Ovary (tissue), 3 donors: ENCODE results near the gene BRCA1.

ENCODE experiments used
- EP300 ChIP-seq: sonication (generic); formaldehyde crosslinking; IDR thresholded peaks from one replicate; pipeline ENCODE4 v1.6.1; 2017; ENCODE audit warnings: antibody characterized with exemption
- POLR2A ChIP-seq: fragments of 450-650 bp; IDR thresholded peaks from one replicate; pipeline ENCODE4 v1.6.1; 2017; ENCODE audit warnings: antibody characterized with exemption, mild to moderate bottlenecking, moderate library complexity
- TF ChIP-seq, protein P1 (sequence below), 3 donors: fragments of 450-650 bp in 2 of 3; fragments of 200-600 bp in 1 of 3; IDR thresholded peaks; one replicate each; pipeline versions ENCODE4 v1.5.1 to v1.8.0; 2016 to 2022; ENCODE audit warnings: antibody characterized with exemption in 3 of 3, mild to moderate bottlenecking in 1 of 3
- donor health status: DM: no; HTN: no; CAD: no.

DNA sequence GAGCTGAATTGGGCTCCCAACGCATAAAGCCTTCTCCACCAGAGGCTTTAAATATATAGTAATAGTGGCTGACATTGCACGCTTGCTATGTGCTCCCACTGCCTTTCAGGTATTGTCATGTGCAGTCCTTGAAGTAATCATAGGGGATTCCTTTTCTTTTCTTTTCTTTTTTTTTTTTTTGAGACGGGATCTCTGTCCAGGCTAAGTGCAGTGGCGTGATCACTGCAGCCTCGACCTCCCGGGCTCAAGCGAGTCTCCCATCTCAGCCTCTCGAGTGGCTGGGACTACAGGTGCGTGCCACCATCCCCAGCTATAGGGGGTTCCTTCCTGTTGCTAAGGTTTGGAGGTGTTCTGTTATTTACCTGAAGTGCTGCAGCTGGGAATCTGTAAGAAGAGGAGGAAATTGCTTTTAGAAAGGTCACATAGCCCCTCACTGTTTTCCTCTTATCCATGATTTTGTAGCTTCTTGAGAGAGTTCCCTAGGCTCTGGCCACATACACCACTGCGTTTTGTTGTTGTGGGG lies 126.1 kb downstream of the BRCA1 start:
- TF ChIP-seq, protein P1, sequence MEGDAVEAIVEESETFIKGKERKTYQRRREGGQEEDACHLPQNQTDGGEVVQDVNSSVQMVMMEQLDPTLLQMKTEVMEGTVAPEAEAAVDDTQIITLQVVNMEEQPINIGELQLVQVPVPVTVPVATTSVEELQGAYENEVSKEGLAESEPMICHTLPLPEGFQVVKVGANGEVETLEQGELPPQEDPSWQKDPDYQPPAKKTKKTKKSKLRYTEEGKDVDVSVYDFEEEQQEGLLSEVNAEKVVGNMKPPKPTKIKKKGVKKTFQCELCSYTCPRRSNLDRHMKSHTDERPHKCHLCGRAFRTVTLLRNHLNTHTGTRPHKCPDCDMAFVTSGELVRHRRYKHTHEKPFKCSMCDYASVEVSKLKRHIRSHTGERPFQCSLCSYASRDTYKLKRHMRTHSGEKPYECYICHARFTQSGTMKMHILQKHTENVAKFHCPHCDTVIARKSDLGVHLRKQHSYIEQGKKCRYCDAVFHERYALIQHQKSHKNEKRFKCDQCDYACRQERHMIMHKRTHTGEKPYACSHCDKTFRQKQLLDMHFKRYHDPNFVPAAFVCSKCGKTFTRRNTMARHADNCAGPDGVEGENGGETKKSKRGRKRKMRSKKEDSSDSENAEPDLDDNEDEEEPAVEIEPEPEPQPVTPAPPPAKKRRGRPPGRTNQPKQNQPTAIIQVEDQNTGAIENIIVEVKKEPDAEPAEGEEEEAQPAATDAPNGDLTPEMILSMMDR (IDR thresholded peaks at IDR 0.05), result no peak
- TF ChIP-seq POLR2A (no peak), EP300 (no peak)
